Natural killer cell (primary cell): ENCODE results near the gene SEPTIN11. TPM values are rescaled to one million over a fixed set of nuclear protein-coding genes. Genes with fewer than 3 reads are reported as not detected.

Experiments used
- ATAC-seq, 3 donors: fragments of 150-1000 bp in 2 of 3; fragments of 200-7000 bp in 1 of 3; cut with Tn5 transposase; 1 replicate in 1 of 3; 2 replicates in 2 of 3; pipeline ENCODE4 v1.10.0; 2021; ENCODE audit warnings: mild to moderate bottlenecking in 2 of 3, moderate library complexity in 2 of 3
- DNase-seq, 2 donors: peaks; one replicate each; pipeline versions ENCODE4 v3.0.0 to v3.0.0-alpha.2; 2013 to 2021; ENCODE audit warnings: mixed read lengths in 1 of 2
- H3K27ac ChIP-seq: one replicate; pipeline ENCODE4 v1.5.1; 2013; ENCODE audit warnings: mild to moderate bottlenecking, low read length
- H3K27me3 ChIP-seq: one replicate; pipeline ENCODE4 v1.6.1; 2013; ENCODE audit warnings: low read length; ENCODE audit not compliant: control insufficient read depth, insufficient read depth
- H3K36me3 ChIP-seq: one replicate; pipeline ENCODE4 v1.6.1; 2013; ENCODE audit warnings: low read length; ENCODE audit not compliant: control insufficient read depth, insufficient read depth
- H3K4me1 ChIP-seq: one replicate; pipeline ENCODE4 v1.6.1; 2013; ENCODE audit warnings: low read length; ENCODE audit not compliant: control insufficient read depth, insufficient read depth
- H3K4me3 ChIP-seq: one replicate; pipeline ENCODE4 v1.5.1; 2013; ENCODE audit warnings: low read length
- H3K9me3 ChIP-seq: one replicate; pipeline ENCODE4 v1.6.1; 2013; ENCODE audit warnings: low read length; ENCODE audit not compliant: control insufficient read depth, insufficient read depth
- H3K27ac Mint-ChIP-seq, 2 donors: one replicate each; pipeline ENCODE4 v1.8.0; 2022; ENCODE audit warnings: mild to moderate bottlenecking in 2 of 2, mixed read lengths in 2 of 2, moderate library complexity in 1 of 2
- H3K27me3 Mint-ChIP-seq, 2 donors: one replicate each; pipeline ENCODE4 v1.8.0; 2022; ENCODE audit warnings: low read depth in 2 of 2, mixed read lengths in 2 of 2
- H3K36me3 Mint-ChIP-seq: one replicate; pipeline ENCODE4 v1.8.0; 2022; ENCODE audit warnings: mixed read lengths
- H3K4me1 Mint-ChIP-seq, 2 donors: one replicate each; pipeline ENCODE4 v1.8.0; 2022; ENCODE audit warnings: mixed read lengths in 2 of 2
- H3K4me3 Mint-ChIP-seq: one replicate; pipeline ENCODE4 v1.8.0; 2022; ENCODE audit warnings: mild to moderate bottlenecking, moderate library complexity, mixed read lengths
- H3K9me3 Mint-ChIP-seq, 2 donors: one replicate each; pipeline ENCODE4 v1.8.0; 2022; ENCODE audit warnings: mixed read lengths in 2 of 2
- WGBS: methylation state at CpG from one replicate; pipeline ENCODE4 v1.1.7; 2013; ENCODE audit warnings: missing lambda C conversion rate; ENCODE audit not compliant: insufficient coverage; 5-methylcytosine and 5-hydroxymethylcytosine counted together
- intact Hi-C: fragments of 100-400 bp; cut with micrococcal nuclease; formaldehyde crosslinking; loops from one replicate; pipeline ENCODE4 v1.14.2; 2022
- total RNA-seq, 4 donors: library from RNA; stranded (reverse); fragments of 120-200 nt in 1 of 4; gene quantifications; one replicate each; pipeline versions ENCODE4 v1.2.3 to v1.2.4, GENCODE V29; 2013 to 2022
- TF ChIP-seq, protein P1 (sequence below): fragments of 200-600 bp; IDR thresholded peaks from one replicate; pipeline ENCODE4 v1.8.0; 2022; ENCODE audit warnings: antibody characterized with exemption

The SEPTIN11 gene
- total RNA-seq, 3 donors from 2014 or later (not counting 1 experiment from before 2014, with no cell fraction given): 38.6 to 52.8 (median 46.2) TPM

DNA sequence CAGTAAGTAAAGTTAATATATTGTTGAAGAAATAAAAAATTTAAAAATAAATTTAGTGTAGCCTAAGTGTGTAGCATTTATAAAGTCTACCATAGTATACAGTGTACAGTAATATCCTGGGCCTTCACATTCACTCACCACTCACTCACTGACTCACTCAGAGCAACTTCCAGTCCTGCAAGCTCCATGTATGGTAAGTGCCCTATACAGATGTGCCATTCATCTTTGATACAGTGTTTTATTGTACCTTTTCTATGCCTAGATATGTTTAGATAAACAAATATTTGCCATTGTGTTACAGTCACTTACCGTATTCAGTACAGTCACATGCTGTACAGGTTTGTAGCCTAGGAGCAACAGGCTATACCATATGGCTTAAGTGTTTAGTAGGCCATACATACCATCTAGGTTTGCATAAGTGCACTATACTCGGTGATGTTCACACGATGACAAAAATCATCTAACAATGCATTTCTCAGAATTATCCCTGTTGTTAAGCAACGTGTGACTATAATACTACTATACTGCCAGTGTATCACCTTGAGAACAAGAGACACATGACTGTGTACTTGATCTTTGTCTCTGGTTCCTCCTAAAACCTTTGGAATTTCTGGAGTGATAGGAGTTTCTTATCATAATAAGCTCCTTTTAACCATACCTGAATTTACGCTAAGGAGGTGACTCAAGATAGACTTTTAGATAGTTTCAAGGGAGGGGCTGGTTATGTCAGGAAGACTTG is 25.8 kb upstream of the SEPTIN11 start:
- TF ChIP-seq, protein P1, sequence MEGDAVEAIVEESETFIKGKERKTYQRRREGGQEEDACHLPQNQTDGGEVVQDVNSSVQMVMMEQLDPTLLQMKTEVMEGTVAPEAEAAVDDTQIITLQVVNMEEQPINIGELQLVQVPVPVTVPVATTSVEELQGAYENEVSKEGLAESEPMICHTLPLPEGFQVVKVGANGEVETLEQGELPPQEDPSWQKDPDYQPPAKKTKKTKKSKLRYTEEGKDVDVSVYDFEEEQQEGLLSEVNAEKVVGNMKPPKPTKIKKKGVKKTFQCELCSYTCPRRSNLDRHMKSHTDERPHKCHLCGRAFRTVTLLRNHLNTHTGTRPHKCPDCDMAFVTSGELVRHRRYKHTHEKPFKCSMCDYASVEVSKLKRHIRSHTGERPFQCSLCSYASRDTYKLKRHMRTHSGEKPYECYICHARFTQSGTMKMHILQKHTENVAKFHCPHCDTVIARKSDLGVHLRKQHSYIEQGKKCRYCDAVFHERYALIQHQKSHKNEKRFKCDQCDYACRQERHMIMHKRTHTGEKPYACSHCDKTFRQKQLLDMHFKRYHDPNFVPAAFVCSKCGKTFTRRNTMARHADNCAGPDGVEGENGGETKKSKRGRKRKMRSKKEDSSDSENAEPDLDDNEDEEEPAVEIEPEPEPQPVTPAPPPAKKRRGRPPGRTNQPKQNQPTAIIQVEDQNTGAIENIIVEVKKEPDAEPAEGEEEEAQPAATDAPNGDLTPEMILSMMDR: no peak
- no peak for ATAC-seq
- no peak overlapping the region for H3K4me3 Mint-ChIP-seq
- Histone ChIP-seq H3K4me1 (no peaks in the 10 kb centered on the region), H3K9me3 (no peaks in the 10 kb centered on the region), H3K27ac (no peak overlapping the region), H3K27me3 (no peaks in the 10 kb centered on the region), H3K4me3 (no peak overlapping the region), H3K36me3 (no peaks in the 10 kb centered on the region)
- no peaks in the 10 kb centered on the region for H3K36me3 Mint-ChIP-seq
- no peaks in the 10 kb centered on the region for H3K9me3 Mint-ChIP-seq
- H3K27ac Mint-ChIP-seq: no peak overlapping the region
- DNase-seq: no peak
- intact Hi-C loops: no loop called here
- no peaks in the 10 kb centered on the region for H3K4me1 Mint-ChIP-seq
- 75% methylated on average over 4 of the region's 5 CpGs for WGBS
- H3K27me3 Mint-ChIP-seq: no peaks in the 10 kb centered on the region

DNA sequence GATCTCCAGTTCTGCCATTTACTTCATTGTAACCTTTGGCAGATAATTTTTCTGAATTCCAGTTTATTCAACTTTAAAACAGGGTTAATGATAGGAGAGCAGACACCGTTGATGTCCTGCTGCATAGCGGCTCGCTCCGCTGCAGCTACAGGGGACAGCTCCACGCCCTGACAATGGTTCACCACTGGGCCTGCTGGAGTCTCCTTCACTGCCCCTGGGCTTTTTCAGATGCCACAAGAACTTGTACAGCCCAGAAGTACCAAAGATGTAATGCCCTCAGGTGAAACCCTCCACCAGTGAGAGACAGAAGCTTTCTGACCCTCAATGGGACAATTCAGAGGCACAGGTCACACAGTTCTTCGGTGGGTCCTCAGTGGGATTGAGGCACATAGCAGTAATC is 22.7 kb upstream of the SEPTIN11 start:
- Mint-ChIP-seq H3K36me3 (no peaks in the 10 kb centered on the region), H3K27me3 (peaks cover 3 to 17% of the 10 kb centered on the region in 2 donors), H3K27ac (no peak overlapping the region), H3K4me3 (no peak overlapping the region), H3K9me3 (no peaks in the 10 kb centered on the region), H3K4me1 (no peaks in the 10 kb centered on the region)
- DNase-seq (no peak), ATAC-seq (no peak)
- H3K27ac ChIP-seq: no peak overlapping the region
- no peaks in the 10 kb centered on the region for H3K4me1 ChIP-seq
- no peaks in the 10 kb centered on the region for H3K27me3 ChIP-seq
- H3K36me3 ChIP-seq: no peaks in the 10 kb centered on the region
- no peak overlapping the region for H3K4me3 ChIP-seq
- no peaks in the 10 kb centered on the region for H3K9me3 ChIP-seq
- intact Hi-C loops: no loop called here
- WGBS: 93% methylated on average over 6 of the region's 6 CpGs
- TF ChIP-seq, protein P1: no peak

DNA sequence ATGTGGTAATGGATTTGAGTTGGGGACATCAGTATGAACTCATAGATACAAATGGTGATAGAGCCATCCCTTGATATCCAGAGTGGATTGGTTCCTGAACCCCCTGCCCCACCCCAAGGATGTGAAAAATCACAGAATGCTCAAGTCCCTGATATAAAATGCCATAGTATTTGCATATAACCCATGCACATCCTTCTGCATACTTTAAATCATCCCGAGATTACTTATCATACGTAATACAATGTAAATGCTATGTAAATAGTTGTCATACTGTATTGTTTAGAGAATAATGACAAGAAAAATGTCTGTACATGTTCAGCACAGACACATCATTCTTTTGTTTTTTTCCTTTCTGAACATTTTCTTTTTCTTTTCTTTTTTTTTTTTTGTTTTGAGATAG is 18.9 kb upstream of the SEPTIN11 start:
- Histone ChIP-seq H3K4me3 (no peak overlapping the region), H3K27ac (no peak overlapping the region), H3K9me3 (no peaks in the 10 kb centered on the region), H3K27me3 (no peaks in the 10 kb centered on the region), H3K36me3 (no peaks in the 10 kb centered on the region), H3K4me1 (no peaks in the 10 kb centered on the region)
- H3K27me3 Mint-ChIP-seq: peaks cover 3 to 17% of the 10 kb centered on the region in 2 donors
- no peaks in the 10 kb centered on the region for H3K36me3 Mint-ChIP-seq
- H3K4me3 Mint-ChIP-seq: no peak overlapping the region
- WGBS: no CpG with 5 or more reads among the region's 2 CpGs
- intact Hi-C loops: no loop called here
- DNase-seq: no peak
- no peak for ATAC-seq
- TF ChIP-seq, protein P1: no peak
- no peaks in the 10 kb centered on the region for H3K9me3 Mint-ChIP-seq
- no peak overlapping the region for H3K27ac Mint-ChIP-seq
- H3K4me1 Mint-ChIP-seq: no peaks in the 10 kb centered on the region

DNA sequence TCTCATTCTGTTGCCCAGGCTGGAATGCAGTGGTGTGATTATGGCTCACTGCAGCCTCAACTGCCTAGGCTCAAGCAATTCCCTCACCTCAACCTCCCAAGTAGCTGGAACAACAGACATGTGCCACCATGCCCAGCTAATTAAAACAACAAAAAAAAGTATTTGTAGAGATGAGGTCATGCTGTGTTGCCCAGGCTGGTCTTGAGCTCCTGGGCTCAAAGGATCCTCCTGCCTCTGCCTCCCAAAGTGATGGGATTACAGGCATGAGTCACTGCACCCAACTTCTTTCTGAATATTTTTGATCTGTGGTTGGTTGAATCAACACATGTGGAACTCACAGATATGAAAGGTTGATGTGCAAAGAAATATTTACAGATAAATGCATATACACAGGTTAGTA is 18.5 kb upstream of the SEPTIN11 start:
- DNase-seq: no peak
- no peak overlapping the region for H3K27ac ChIP-seq
- no peaks in the 10 kb centered on the region for H3K9me3 ChIP-seq
- no peak overlapping the region for H3K4me3 ChIP-seq
- intact Hi-C loops: no loop called here
- Mint-ChIP-seq H3K9me3 (no peaks in the 10 kb centered on the region), H3K36me3 (no peaks in the 10 kb centered on the region), H3K4me1 (no peaks in the 10 kb centered on the region), H3K27ac (no peak overlapping the region), H3K4me3 (no peak overlapping the region), H3K27me3 (peaks cover 3 to 17% of the 10 kb centered on the region in 2 donors)
- TF ChIP-seq, protein P1: no peak
- H3K4me1 ChIP-seq: no peaks in the 10 kb centered on the region
- ATAC-seq: no peak
- no peaks in the 10 kb centered on the region for H3K36me3 ChIP-seq
- no peaks in the 10 kb centered on the region for H3K27me3 ChIP-seq
